Frontal cortex (tissue), 4 donors: ENCODE results near the gene WDR5. TPM values are rescaled to one million over a fixed set of nuclear protein-coding genes. Genes with fewer than 3 reads are reported as not detected.

Experiments used
- DNase-seq, 2 donors: peaks; one replicate each; pipeline ENCODE4 v3.0.0; 2012; ENCODE audit warnings: low spot score in 2 of 2
- FAIRE-seq: peaks from 2 replicates; lab custom pipeline; 2012; peaks lifted over from hg19 to GRCh38; lab: Jason Lieb, UNC
- total RNA-seq: library from RNA; depleted of rRNA; stranded (reverse); fragments of >200 nt; gene quantifications from one replicate; pipeline ENCODE4 v1.2.3, GENCODE V29; 2014
- donor health status: control.
- donor health status: control.
- donor health status: control.

Gene WDR5
- total RNA-seq, 1 donor from 2014 or later, result 24.5 TPM

- DNase-seq, result no peak
- no peak for FAIRE-seq
Measured at GRCh38 chr9:134156564-134157377, 20.9 kb downstream of the WDR5 start.

- FAIRE-seq (no peak), DNase-seq (no peak)
Measured at GRCh38 chr9:134157378-134157885, 21.6 kb downstream of the WDR5 start.

- FAIRE-seq (no peak), DNase-seq (no peak)
Measured at GRCh38 chr9:134158242-134158641, 22.4 kb downstream of the WDR5 start.

- no peak for DNase-seq
- no peak for FAIRE-seq
Measured at GRCh38 chr9:134158753-134159392, 23.0 kb downstream of the WDR5 start.

GRCh38 chr9:134159566-134160245 is 23.8 kb downstream of the WDR5 start:
- FAIRE-seq, result no peak
- no peak for DNase-seq

- FAIRE-seq, result no peak
- DNase-seq, result no peak
Measured at GRCh38 chr9:134161647-134162046, 25.8 kb downstream of the WDR5 start.

- DNase-seq (no peak), FAIRE-seq (no peak)
Measured at GRCh38 chr9:134162212-134162775, 26.4 kb downstream of the WDR5 start.

- FAIRE-seq (no peak), DNase-seq (no peak)
Measured at GRCh38 chr9:134162926-134163370, 27.1 kb downstream of the WDR5 start.

GRCh38 chr9:134163371-134164196 is 27.7 kb downstream of the WDR5 start:
- DNase-seq (peak in 1 of 2 donors; percentile 54), FAIRE-seq (no peak)

GRCh38 chr9:134164879-134165278 is 29.0 kb downstream of the WDR5 start:
- FAIRE-seq, result no peak
- DNase-seq, result no peak

- no peak for DNase-seq
- FAIRE-seq, result no peak
Measured at GRCh38 chr9:134165357-134166315, 29.8 kb downstream of the WDR5 start.

GRCh38 chr9:134166374-134166773 is 30.5 kb downstream of the WDR5 start:
- FAIRE-seq (no peak), DNase-seq (no peak)

- DNase-seq (no peak), FAIRE-seq (no peak)
Measured at GRCh38 chr9:134167530-134167931, 31.6 kb downstream of the WDR5 start.

- DNase-seq, result no peak
- no peak for FAIRE-seq
Measured at GRCh38 chr9:134168757-134169550, 33.1 kb downstream of the WDR5 start.

GRCh38 chr9:134169724-134170401 is 34.0 kb downstream of the WDR5 start:
- DNase-seq (no peak), FAIRE-seq (no peak)

GRCh38 chr9:134170532-134171315 is 34.8 kb downstream of the WDR5 start:
- FAIRE-seq, result no peak
- DNase-seq, result no peak
